T-helper 1 cell treated with Interleukin-12 subunit alpha and Interleukin-12 subunit beta and Interleukin-4 antibody, amounts not matched to agents 30 ng/mL and 1 ng/mL, for 36 hours (primary cell): ENCODE data around the gene CDX1. TPM values are rescaled to one million over a fixed set of nuclear protein-coding genes. Genes with fewer than 3 reads are reported as not detected.

Experiments
- intact Hi-C: fragments of 100-400 bp; cut with micrococcal nuclease; formaldehyde crosslinking; loops from one replicate; pipeline ENCODE4 v1.15.1; 2024
- total RNA-seq: library from RNA; stranded (reverse); gene quantifications from 2 replicates; pipeline ENCODE4 v1.2.3, GENCODE V29; 2022

CDX1 gene
- total RNA-seq, 1 donor from 2014 or later = not detected

DNA sequence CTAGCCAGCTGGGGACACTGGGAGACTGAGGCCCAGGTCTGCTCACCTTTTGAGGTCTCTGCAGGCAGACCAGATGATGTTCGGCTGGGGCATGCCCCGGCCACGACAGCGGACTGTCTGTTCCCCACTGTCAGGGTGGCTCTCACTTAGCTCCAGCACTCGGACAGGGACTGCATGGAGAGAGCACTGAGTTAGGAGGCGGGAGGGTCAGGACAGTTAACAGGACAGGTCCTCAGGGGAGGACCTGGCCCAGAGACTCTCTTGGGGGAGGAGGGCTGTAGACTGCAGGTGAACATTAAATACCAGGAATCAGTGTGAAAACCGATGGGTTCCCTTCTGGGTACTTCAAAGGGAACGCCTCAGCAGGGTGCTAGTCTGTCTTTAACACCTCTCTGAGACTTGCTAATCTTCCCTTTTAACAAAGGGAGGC lies 36.1 kb upstream of the CDX1 start:
- intact Hi-C loops = loop anchor here (1.0 to 2.0 kb wide), 6 partner anchors 31 to 306 kb away; partner anchors contain the start of genes HMGXB3 and TIGD6

DNA sequence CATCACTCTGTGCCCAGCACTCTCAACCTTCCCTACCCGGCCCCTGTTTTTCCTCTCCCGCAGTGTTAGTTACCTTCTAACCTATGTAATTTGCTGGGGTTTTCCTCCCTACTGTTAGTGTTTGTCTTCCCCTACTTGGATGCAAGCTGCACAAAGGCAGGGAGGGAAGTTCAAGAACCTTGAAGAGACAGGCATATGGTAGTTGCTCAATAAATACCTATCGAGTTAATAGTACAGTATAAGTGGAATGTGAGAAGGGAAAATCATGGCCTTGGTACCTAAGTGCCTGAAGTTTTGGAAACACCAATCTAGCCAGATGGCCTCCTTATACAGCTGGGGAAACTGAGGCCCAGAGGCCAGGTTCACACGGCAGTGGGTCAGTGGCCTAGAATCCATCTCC lies 35.1 kb upstream of the CDX1 start:
- intact Hi-C loops = loop anchor here (2.0 kb wide), 1 partner anchor 131 kb away; the partner anchor contains the start of genes HMGXB3 and TIGD6

DNA sequence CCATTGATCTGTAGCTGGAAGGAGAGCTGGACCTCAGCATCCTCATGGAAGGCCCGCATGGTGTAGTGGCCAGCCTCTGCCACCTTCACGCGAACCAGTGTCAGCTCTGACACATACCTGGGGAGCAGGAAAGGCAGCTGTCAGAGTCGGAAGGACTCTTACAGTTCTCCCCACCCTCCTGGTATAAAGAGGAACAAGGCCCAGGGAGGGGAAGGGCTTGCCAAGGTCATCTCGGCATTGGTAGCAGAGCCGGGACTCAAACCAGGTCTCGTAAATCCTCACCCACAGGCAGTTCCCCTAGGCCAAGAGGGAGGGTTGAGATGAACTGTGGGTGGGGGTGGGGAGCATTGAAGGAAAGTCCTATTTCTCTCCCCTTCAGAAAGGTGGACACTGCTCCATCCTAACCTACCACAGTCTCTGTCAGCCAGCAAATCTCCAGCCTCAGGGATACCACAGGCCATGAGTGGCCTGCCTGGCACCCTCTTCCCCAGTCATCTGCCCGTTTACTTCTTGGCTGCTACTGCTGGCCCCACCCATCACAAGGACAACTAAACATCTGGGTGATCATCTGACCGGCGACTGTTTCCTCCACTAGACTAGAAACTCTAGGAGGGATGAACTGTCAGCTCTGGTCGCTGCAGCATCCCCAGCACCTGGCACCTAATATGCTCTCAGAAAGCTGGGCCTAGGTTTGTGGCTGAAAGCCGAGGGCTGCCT lies 34.4 kb upstream of the CDX1 start:
- intact Hi-C loops = loop anchor here (2.0 kb wide), 1 partner anchor 131 kb away; the partner anchor contains the start of genes HMGXB3 and TIGD6

DNA sequence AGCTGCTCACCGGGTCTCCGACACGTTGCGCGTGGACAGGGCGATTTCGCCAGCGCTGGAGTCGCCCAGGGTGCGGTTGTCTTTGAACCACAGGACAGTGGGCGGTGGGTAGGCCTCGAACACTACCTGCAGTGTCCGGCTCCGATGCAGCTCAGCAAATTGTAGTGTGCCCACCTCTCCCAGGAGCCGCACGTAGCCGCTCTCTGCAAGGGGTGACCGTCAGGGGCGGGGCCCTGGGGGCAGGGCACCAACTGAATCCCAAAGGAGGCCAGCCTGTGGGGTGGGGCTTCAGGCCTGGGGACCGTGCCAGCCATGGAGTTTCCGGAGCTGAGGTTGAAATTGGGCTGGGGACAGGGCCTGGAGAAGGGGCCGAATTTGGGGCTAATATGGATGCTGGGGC lies 33.8 kb upstream of the CDX1 start:
- intact Hi-C loops = no loop called here

DNA sequence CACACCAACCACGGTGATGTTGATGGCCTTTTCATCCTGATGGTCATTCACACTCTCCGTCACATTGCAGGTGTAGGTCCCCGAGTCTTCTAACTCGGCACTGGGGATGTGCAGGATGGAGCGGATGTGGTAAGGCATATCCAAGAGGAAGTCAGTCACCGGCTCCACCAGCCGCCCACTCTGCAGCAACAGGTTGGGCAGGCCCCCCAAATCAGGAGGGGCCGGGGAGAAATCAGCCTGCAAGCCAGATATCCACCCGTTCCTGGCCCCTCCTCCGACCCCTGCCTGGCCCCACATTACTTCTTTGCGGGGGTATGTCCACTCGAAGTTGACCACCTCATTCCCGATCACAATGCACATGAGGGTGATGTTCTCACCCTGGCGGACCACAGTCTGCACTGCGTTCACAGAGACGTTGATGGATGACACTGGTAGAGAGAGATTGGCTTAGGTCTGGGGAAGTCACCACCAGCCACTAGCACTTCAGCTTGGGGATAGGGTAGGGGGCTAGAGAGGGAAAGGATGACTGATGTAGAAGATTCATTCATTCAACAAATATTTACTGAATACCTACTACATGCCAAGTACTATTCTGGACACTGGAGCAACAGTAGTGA lies 32.9 kb upstream of the CDX1 start:
- intact Hi-C loops = no loop called here

DNA sequence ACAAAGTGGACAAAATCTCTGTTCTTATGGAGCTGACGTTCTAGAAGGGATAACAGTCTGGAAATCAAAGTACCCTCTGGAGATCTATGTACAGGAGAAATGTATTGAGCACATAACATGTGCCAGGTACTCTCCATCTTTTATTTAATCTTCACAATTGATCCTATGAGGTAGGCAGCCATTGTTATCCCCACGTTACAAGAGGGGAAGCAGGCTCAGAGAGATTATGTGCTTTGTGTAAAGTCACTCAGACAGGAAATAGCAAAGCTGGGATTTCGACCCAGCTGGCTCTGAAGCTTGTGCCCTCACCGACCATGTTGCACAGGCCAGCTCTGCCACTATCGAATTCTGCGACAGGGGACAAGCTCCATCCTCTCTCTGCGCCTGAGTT lies 32.4 kb upstream of the CDX1 start:
- intact Hi-C loops = no loop called here

DNA sequence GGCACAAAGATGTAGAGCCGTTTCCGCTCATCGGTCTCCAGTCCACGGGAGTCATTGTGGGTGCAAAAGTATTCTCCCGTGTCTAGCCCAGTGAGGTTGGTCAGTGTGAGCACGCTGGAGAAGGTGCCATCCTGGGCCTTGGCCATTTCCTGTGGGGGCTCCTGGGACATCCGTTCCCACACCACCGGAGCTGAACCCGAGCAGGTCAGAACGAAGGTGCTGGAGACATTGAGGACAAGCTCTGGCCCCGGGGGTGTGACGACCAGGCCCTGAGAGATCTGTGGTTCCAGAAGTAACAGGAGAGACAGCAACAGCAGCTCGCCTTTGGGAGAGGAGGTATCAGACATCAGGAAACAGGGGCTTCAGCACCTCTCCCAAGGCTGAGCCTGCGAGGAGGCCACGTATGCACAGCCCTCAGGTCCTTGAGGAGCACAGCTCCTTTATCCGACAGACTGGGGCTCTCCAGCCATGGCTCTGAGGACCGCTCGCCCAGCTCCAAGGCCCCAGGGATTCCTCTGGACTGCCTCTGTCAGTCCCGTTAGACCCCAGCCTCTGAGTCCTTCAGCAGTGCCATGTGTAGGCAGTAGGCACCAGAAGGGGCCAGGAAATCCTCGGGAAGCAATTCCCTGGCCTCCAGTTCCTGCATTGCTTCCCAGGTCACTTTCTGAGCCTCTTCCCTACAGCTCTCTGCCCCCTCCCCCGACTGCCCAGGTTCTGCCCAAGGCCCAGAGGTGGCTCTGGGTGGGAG lies 30.8 kb upstream of the CDX1 start:
- intact Hi-C loops = no loop called here

DNA sequence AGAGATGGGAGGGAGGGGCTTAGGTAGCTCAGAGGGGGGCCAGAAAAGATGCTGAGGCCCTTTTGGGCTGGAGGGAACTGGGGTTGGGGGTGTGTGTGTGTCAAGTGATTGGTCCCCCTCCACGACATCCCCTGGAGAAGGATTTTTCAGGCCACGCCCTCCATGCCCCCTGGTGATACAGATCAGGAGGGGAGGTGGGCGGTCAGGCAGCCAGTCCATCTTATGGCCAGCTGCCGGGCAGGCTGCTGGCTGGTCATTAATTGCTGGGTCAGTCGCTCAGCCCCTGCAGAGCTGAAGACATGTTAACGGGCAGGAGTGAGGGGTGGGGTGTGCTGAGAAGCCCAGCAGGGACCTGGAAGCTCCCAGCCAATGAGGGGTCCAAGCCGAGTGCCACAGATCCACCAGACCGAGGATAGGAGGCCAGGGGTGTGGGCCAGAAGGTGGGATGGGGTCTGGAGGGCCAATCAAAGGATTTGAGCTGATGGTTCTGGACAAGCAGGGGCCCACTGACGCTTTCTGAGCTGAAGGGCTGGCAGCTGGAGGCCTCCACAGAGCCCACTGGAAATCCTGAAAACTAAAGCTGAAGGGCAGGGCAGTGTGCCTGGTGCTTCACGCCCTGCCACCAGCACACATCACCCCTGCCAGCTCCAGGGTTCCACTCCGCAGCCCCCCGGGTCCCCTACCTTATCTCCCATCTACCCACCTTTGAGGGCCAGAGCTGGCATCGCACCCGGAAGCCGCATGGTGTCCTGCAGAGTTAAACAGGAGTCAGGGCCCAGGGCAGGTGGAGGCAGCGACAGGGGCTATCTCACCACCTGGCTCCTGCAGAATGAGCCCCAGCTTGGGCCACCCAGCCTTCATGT lies 30.0 kb upstream of the CDX1 start:
- intact Hi-C loops = no loop called here

DNA sequence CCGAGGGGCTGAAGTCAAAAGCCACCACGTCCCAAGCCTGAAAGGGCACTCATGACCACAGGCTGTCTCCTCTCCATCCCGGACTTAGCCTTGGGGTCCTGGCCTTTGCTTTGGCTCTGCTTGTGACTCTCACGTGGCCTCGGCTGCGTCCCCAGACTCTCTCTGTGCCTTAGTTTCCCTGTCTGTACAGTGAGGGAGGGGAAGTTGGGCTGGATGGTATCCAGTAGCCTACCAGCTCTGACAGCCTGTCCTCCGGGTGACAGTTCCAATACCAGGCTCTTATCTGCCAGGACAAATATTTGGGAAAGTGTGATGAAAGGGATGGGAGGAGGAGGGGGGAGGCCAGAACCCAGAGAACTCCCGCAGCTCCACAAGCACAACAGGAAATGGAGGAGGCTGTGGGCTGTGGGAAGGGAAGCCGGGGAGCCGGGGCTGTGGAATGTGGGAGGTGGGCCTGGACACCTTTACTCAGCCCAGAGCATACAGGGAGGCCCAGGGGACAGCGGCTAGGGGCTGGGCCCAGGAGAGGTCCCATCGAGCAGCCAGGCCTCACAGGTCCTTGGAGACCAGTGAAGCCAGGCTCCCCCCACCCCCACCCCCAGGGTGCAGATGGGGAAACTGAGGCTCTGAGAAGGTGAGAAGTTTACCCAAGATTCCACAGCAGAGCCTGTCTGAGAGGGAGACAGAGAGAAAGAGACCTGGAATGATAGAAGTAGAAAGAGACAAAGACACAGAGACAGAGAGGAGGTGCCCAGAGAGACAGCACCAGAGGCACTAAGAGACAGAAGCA lies 29.2 kb upstream of the CDX1 start:
- intact Hi-C loops = no loop called here

DNA sequence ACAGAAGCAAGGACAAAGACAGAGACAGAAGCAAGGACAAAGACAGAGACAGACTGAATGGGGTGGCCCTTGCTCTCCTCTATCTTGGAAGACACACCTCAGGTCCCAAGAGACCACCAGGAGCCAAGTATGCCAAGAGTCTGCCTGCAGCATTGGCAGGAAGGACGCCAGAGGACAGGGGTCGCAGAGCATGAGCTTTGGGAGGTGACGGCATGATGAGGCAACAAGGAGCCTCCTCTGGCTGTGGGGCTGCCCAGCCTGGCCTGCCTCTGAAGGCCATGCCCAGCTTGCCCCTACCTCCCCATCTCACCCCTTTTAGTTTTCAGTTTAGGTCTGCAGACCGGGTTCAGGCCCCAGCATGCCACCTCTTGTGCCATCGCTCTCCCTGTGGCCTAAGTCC lies 28.6 kb upstream of the CDX1 start:
- intact Hi-C loops = no loop called here

DNA sequence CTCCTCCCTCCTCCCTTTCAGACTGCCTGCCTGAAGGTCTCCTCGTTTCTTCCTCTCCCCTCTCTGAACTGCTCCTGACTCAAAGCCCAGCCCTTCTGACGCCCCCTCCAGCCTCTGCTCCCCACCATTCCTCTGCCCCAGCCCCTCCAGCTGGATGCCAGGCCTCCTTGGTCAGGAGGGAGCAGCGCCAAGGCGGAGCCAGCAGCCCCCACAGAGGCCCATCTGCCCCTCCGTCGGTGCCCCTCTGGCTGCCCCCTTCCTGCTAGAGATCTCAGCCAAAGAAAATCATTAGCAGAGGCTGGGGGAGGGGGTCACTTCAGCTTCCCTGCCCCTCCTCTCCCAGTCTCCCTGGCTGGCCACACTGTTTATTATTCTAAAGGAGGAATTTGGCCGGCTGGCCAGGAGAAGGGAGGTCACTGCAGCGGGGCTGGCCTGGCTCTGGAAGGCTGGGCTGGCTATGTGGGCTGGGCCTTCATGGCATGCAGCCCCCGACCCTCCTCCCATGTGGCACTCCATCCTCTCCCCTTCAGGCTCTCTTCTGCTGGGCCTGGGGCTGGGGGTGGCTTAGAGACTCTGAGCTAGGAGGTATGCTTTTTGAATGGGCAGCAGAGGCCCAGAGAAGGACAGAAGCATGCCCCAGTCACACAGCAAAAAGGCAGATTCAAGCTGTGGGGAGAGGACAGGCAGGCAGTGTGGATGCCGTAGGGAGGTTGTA lies 27.9 kb upstream of the CDX1 start:
- intact Hi-C loops = no loop called here

DNA sequence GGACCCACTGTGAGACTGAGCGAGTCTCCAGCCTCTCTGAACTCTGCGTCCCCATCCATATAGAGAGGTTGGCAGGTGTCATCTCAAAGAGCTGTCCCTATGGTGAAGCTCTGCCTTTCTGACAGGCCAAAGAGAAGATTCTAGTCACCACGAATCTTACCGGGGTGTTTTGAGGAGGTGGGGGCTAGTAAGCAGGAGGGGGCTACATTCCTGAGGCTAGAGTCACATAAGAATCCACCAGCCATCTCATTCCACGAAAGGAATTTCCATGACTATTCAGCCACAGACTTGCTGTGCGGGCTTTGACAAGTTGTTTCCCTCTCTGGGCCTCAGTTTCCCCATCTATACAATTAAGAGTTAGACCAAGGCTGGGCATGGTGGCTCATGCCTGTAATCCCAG lies 27.2 kb upstream of the CDX1 start:
- intact Hi-C loops = no loop called here

DNA sequence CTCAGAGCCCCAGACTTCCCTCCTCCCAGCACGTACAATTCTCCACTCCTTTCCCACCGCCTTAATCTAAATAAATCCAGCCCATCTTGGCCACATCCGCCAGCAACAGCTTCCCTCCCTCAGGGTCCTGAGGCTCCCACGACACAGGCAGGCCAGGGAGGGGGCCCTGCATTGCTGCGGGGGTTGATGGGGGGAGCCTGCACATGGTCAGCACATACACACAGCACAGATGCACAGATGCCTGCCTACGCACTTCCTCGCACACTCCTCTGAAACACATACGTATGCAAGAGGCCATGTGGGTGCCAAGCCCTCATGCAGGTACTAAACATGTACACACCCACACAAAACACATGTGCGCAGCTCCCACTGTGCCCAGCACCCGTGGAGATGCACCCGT lies 25.7 kb upstream of the CDX1 start:
- intact Hi-C loops = no loop called here

DNA sequence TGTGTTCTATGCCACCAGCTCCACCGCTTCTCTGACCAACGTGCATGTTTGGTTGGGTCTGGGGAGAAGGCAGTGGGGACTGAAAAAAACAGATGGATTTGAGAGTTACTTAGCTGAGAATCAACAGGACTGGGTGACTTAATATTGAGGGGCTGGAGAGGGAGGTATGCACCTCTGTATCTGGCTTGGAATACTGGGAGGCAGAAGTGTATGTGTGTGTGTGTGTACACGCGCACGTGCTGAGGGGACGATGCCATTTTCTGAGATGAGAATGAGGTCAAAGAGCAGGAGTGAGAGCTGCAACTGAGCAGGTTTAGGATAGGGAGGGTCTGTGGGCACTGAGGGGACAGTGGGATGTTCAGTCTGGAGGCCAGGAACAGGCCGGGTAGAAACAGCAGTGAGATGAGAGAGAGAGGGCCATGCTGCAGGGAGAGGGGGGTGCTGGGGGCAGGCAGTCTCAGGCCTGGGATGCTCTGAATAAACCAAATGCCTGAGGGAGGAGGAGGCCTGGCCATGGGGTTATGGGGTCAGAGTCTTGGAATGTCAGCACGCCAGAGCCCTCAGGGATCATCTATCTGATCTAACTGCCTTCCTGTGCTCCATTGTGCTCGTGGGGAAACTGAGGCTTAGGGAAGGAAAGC lies 24.9 kb upstream of the CDX1 start:
- intact Hi-C loops = no loop called here

DNA sequence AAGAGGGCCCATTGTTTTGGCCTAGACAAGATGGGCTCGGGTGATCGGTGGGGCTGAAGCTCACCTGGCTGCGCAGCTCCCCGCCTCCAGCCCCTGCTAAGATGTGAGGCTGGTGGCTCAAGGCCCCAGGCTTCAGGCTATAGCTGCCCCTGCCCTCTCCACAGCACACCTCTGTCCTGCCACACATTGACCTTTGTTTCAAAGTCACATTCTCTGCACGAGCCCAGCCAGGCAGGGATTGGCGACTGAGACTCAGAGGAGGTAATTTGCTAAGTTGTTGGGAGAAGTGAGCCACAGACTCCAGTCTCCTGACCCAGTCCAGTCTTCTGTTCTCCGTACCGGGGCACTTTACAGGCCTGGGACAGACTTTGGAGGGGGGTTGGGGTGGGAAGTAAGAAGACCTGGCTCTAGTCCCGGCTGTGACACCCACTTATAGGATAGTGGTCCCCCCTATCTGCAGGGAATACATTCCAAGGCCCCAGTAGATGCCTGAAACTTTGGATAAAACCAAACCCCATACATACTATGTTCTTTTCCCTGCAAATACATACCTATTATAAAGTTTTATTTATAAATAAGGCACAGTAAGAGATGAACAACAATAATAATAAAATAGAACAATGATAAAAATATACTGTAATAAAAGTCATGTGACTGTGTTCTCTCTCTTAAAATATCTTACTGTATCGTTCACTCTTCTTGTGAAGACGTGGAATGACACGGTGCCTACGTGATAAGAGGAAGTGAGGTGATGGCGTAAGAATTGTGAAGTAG lies 24.2 kb upstream of the CDX1 start:
- intact Hi-C loops = no loop called here

DNA sequence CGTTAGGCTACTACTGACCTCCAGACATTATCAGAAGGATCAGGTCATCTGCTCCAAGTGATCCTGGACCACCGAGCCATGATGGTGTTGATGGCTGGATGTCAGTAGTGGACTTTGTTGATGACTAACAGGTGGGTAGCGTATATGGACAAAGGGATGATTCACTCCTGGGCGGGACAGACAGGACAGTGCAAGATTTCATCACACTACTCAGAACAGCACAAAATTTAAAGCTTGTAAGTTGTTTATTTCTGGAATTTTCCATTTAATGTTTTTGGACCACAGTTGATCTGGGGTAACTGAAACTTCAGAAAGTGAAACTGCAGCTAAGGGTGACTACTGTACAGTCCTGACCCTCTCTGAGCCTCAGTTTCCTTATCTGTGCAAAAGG lies 23.6 kb upstream of the CDX1 start:
- intact Hi-C loops = no loop called here

DNA sequence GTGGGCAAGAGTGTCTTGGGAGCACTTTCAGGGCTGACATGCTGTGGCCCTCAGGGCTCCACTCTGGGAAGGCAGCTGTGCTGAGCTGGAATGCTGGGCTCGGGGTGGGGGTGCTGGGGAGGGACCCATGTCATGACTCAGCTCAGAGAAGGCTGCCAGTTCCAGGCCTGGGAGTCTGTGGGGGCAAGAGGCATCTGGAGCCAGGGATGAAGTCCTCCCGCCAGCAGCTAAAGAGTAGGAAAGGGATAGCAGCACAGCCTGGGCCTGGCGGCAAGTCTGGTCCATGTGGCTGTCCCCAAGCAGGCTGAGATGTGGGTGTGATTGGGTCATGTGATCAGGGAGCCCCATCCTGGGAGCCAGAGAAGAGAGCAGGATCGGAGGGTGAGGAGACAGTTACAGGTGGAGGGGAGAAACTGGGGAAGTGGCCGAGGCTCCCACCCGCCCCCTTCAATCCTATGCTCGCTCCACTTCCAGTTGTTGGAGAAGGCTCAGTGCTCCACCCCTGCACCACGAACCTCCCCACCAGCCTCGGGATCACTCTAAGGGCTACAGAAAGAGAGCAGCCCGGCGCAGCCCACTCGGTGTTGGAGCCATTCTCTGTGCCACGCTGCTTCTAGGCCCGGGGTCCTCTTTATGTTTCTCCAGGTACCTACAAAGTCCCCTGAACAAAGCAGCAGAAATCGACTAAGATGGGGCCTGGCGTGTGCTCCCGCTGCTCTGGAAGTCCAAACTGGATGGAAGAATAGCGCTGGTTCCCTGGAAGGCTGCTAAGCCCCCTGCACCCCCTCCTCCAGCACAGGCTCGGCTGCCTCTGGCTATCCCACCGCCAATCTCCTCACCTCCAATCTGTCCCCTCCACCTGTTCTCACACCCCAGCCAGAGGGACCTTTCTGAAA lies 23.0 kb upstream of the CDX1 start:
- intact Hi-C loops = no loop called here
